Astrocyte (in vitro differentiated cells and primary cell): Measurements from ENCODE around the gene KCNH2. TPM values are rescaled to one million over a fixed set of nuclear protein-coding genes. Genes with fewer than 3 reads are reported as not detected.

Experiments used
- DNase-seq: peaks from one replicate; pipeline ENCODE4 v3.0.0-alpha.2; 2010; ENCODE audit warnings: low read depth
- FAIRE-seq: peaks from 2 replicates; lab custom pipeline; 2011; peaks lifted over from hg19 to GRCh38; lab: Jason Lieb, UNC
- H2AFZ ChIP-seq: 2 replicates; pipeline ENCODE4 v1.6.0; 2012; ENCODE audit warnings: low read depth, low read length, inconsistent platforms
- H3K27ac ChIP-seq: 2 replicates; pipeline ENCODE4 v1.5.1; 2011; ENCODE audit warnings: low read depth, low read length, inconsistent platforms
- H3K27me3 ChIP-seq: 2 replicates; pipeline ENCODE4 v1.6.0; 2011; ENCODE audit warnings: low read length, inconsistent platforms; ENCODE audit not compliant: insufficient read depth
- H3K36me3 ChIP-seq: 2 replicates; pipeline ENCODE4 v1.5.1; 2011; ENCODE audit warnings: low read length, inconsistent platforms; ENCODE audit not compliant: insufficient read depth
- H3K4me1 ChIP-seq: 2 replicates; pipeline ENCODE4 v1.5.1; 2011; ENCODE audit warnings: low read length, inconsistent platforms; ENCODE audit not compliant: insufficient read depth
- H3K4me2 ChIP-seq: 2 replicates; pipeline ENCODE4 v1.6.0; 2012; ENCODE audit warnings: low read length, inconsistent platforms
- H3K4me3 ChIP-seq: 2 replicates; pipeline ENCODE4 v1.5.1; 2011; ENCODE audit warnings: low read depth, mild to moderate bottlenecking, low read length, inconsistent platforms; ENCODE audit not compliant: insufficient read depth
- H3K79me2 ChIP-seq: 2 replicates; pipeline ENCODE4 v1.6.0; 2012; ENCODE audit warnings: mild to moderate bottlenecking, low read length, inconsistent platforms; ENCODE audit not compliant: insufficient read depth
- H3K9ac ChIP-seq: 2 replicates; pipeline ENCODE4 v1.6.0; 2012; ENCODE audit warnings: mild to moderate bottlenecking, low read length, inconsistent platforms
- H3K9me3 ChIP-seq: 2 replicates; pipeline ENCODE4 v1.5.1; 2012; ENCODE audit warnings: low read depth, mild to moderate bottlenecking, low read length, inconsistent platforms; ENCODE audit not compliant: insufficient read depth
- H4K20me1 ChIP-seq: 2 replicates; pipeline ENCODE4 v1.6.0; 2012; ENCODE audit warnings: low read length, inconsistent platforms; ENCODE audit not compliant: insufficient read depth
- H3K27ac Mint-ChIP-seq: one replicate; pipeline ENCODE4 v1.8.0; 2021; ENCODE audit warnings: mild to moderate bottlenecking, mixed read lengths; ENCODE audit not compliant: unreplicated experiment
- H3K27me3 Mint-ChIP-seq: one replicate; pipeline ENCODE4 v1.8.0; 2021; ENCODE audit warnings: low read depth, mixed read lengths; ENCODE audit not compliant: unreplicated experiment
- H3K36me3 Mint-ChIP-seq: one replicate; pipeline ENCODE4 v1.8.0; 2021; ENCODE audit warnings: low read depth, mixed read lengths; ENCODE audit not compliant: unreplicated experiment
- H3K4me1 Mint-ChIP-seq: one replicate; pipeline ENCODE4 v1.8.0; 2021; ENCODE audit warnings: low read depth, mixed read lengths; ENCODE audit not compliant: unreplicated experiment
- H3K4me3 Mint-ChIP-seq: one replicate; pipeline ENCODE4 v1.8.0; 2021; ENCODE audit warnings: mild to moderate bottlenecking, moderate library complexity, mixed read lengths; ENCODE audit not compliant: unreplicated experiment
- H3K9me3 Mint-ChIP-seq: one replicate; pipeline ENCODE4 v1.8.0; 2021; ENCODE audit warnings: mild to moderate bottlenecking, mixed read lengths; ENCODE audit not compliant: unreplicated experiment
- EZH2 ChIP-seq: IDR thresholded peaks from 2 replicates; pipeline ENCODE4 v1.6.1; 2012; ENCODE audit warnings: mild to moderate bottlenecking, low read length, inconsistent platforms; ENCODE audit not compliant: insufficient read depth
- total RNA-seq: library from RNA; stranded (reverse); gene quantifications from 2 replicates; pipeline ENCODE4 v1.2.1, GENCODE V29; 2021
- TF ChIP-seq, protein P1 (sequence below): IDR thresholded peaks from 2 replicates; pipeline ENCODE4 v1.5.1; 2011; ENCODE audit warnings: low read depth, mild to moderate bottlenecking, inconsistent platforms, low read length, moderate library complexity; ENCODE audit not compliant: insufficient read depth

Gene KCNH2
- total RNA-seq, 1 donor from 2014 or later, result 4.6 TPM

DNA sequence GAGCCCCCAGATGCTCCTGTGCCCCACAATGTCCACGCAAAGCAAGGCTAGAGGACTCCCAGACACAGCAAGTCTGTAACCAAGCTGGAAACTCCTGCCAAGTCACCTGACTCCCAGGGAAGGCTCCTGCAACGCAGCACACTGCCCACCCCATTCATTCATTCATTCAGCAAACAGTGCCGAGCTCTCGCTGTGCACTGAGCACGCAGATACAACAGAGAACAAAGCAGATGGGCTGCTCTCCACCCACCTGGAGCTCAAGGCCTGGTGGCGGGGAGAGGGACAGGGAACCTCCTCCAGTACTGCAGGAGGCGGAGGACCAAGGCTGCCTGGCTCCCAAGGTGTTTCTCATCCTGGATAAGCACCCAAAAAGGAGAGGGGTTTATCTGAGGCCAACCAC, 8.6 kb downstream of the KCNH2 start:
- Histone ChIP-seq H4K20me1 (no peaks in the 10 kb centered on the region), H3K9ac (no peak overlapping the region), H2AFZ (no peak overlapping the region), H3K27ac (no peak overlapping the region), H3K4me2 (no peak overlapping the region), H3K9me3 (no peaks in the 10 kb centered on the region), H3K27me3 (peaks cover 46% of the 10 kb centered on the region), H3K4me3 (no peak overlapping the region), H3K36me3 (no peaks in the 10 kb centered on the region), H3K4me1 (no peaks in the 10 kb centered on the region), H3K79me2 (no peaks in the 10 kb centered on the region)
- H3K9me3 Mint-ChIP-seq, result no peaks in the 10 kb centered on the region
- H3K4me3 Mint-ChIP-seq, result no peak overlapping the region
- no peak for TF ChIP-seq EZH2
- TF ChIP-seq, protein P1, sequence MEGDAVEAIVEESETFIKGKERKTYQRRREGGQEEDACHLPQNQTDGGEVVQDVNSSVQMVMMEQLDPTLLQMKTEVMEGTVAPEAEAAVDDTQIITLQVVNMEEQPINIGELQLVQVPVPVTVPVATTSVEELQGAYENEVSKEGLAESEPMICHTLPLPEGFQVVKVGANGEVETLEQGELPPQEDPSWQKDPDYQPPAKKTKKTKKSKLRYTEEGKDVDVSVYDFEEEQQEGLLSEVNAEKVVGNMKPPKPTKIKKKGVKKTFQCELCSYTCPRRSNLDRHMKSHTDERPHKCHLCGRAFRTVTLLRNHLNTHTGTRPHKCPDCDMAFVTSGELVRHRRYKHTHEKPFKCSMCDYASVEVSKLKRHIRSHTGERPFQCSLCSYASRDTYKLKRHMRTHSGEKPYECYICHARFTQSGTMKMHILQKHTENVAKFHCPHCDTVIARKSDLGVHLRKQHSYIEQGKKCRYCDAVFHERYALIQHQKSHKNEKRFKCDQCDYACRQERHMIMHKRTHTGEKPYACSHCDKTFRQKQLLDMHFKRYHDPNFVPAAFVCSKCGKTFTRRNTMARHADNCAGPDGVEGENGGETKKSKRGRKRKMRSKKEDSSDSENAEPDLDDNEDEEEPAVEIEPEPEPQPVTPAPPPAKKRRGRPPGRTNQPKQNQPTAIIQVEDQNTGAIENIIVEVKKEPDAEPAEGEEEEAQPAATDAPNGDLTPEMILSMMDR, result no peak
- H3K27me3 Mint-ChIP-seq, result peaks cover 20% of the 10 kb centered on the region
- peaks cover 3% of the 10 kb centered on the region for H3K36me3 Mint-ChIP-seq
- H3K27ac Mint-ChIP-seq, result no peak overlapping the region
- H3K4me1 Mint-ChIP-seq, result peaks cover 7% of the 10 kb centered on the region
- DNase-seq (no peak), FAIRE-seq (no peak)

DNA sequence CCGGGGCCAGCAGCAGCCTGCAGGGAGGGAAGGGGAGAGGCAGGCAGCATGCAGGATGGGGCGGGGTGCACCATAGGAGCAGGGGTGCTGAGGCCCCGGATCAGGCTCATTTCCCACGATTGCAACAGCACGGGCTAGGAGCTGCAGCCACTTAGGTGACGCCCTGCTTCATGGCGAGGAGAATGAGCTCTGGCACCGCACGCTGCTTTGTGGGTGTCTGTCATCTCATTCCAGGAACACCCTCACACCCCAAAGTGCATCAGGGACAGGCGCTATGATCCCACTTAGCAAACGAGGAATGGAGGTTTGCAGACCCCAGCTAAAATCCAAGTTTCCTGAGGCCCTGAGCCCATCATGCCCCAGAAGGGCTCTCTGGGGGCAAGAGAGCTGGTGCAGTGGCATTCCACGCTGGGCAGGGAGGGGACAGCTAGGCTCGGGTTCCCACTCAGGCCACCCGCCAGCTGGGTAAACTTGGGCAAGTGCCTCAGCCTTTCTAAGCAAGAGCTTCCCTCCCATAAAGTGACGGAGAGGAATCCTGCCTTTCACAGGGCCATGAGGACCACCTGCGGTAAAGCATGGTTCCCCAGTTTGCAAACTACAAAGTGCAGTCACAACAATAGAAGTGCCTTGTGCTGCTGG, 9.3 kb downstream of the KCNH2 start:
- peaks cover 46% of the 10 kb centered on the region for H3K27me3 ChIP-seq

More for the DNA sequence above, 9.3 kb downstream of the KCNH2 start:
- H3K36me3 ChIP-seq, result no peaks in the 10 kb centered on the region
- H3K4me3 ChIP-seq, result no peak overlapping the region
- TF ChIP-seq, protein P1, result no peak
- no peak for TF ChIP-seq EZH2
- no peak overlapping the region for H3K4me2 ChIP-seq
- no peaks in the 10 kb centered on the region for H3K4me1 ChIP-seq
- no peaks in the 10 kb centered on the region for H3K9me3 ChIP-seq
- Mint-ChIP-seq H3K27me3 (peaks cover 17% of the 10 kb centered on the region), H3K9me3 (no peaks in the 10 kb centered on the region), H3K4me3 (no peak overlapping the region), H3K36me3 (peaks cover 3% of the 10 kb centered on the region), H3K27ac (no peak overlapping the region), H3K4me1 (peaks cover 7% of the 10 kb centered on the region)
- H3K27ac ChIP-seq, result no peak overlapping the region
- H3K9ac ChIP-seq, result no peak overlapping the region
- no peak for DNase-seq
- H3K79me2 ChIP-seq, result no peaks in the 10 kb centered on the region
- no peak overlapping the region for H2AFZ ChIP-seq
- no peak for FAIRE-seq
- no peaks in the 10 kb centered on the region for H4K20me1 ChIP-seq
